ENCODE results near the gene PLP1. TPM values are rescaled to one million over a fixed set of nuclear protein-coding genes. Genes with fewer than 3 reads are reported as not detected.

The PLP1 gene
- polyA plus RNA-seq, 3 donors = not detected

DNA sequence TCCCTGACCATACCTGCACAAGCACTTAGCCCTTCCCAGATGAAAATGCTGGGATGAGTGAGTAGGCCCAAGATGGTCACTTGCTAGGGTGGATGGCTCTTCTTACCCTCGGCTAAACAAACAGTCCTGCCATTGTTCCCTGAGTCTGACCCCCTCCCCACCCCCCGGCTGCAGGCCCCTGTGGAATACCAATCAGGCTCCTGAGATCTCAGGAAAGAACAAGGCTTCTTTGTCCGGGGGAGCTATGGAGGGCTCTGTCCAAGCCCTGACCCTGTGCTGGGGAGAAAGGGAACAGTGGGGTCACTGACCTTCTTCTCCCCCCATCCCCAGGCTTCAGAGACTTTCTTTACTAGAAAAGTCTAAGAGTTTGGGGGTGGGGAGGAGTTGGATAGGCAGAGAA is 6.0 kb downstream of the PLP1 start:
- Histone ChIP-seq H3K27ac (ENCODE audit: low read depth in 1 of 2, low read length in 2 of 2) (no peak overlapping the region), H3K79me2 (ENCODE audit: insufficient read depth, low read length) (no peaks in the 10 kb centered on the region), H3K4me2 (replicated peaks; ENCODE audit: extremely low read depth, low read length, poor library complexity, severe bottlenecking) (no peak overlapping the region), H3K36me3 (replicated peaks in 1 of 2; ENCODE audit: control insufficient read depth in 1 of 2, insufficient read depth in 2 of 2, low read length in 2 of 2) (no peaks in the 10 kb centered on the region), H4K20me1 (ENCODE audit: insufficient read depth, low read length) (no peaks in the 10 kb centered on the region), H3K4me3 (replicated peaks in 1 of 3; ENCODE audit: low read depth in 2 of 3, low read length in 3 of 3) (no peak overlapping the region), H3K4me1 (ENCODE audit: control insufficient read depth in 1 of 2, insufficient read depth in 2 of 2, low read length in 2 of 2) (no peaks in the 10 kb centered on the region), H2AFZ (ENCODE audit: insufficient read depth, low read depth, low read length, poor library complexity, severe bottlenecking) (no peak overlapping the region), H3K9ac (ENCODE audit: insufficient read depth, low read length, poor library complexity, severe bottlenecking) (no peak overlapping the region), H3K27me3 (ENCODE audit: control insufficient read depth in 2 of 2, insufficient read depth in 2 of 2, low read length in 2 of 2) (no peaks in the 10 kb centered on the region), H3K9me3 (replicated peaks in 1 of 2; ENCODE audit: control insufficient read depth in 1 of 2, insufficient read depth in 1 of 2, low read length in 2 of 2) (no peaks in the 10 kb centered on the region)
- Mint-ChIP-seq H3K27me3 (ENCODE audit: low read depth in 3 of 3) (peaks cover 0 to 3% (median 0%) of the 10 kb centered on the region in 3 donors), H3K27ac (no peak overlapping the region), H3K9me3 (no peaks in the 10 kb centered on the region), H3K36me3 (no peaks in the 10 kb centered on the region), H3K4me1 (no peaks in the 10 kb centered on the region), H3K4me3 (no peak overlapping the region)
- intact Hi-C loops (cut with micrococcal nuclease) = no loop called here
- TF ChIP-seq, protein P1, sequence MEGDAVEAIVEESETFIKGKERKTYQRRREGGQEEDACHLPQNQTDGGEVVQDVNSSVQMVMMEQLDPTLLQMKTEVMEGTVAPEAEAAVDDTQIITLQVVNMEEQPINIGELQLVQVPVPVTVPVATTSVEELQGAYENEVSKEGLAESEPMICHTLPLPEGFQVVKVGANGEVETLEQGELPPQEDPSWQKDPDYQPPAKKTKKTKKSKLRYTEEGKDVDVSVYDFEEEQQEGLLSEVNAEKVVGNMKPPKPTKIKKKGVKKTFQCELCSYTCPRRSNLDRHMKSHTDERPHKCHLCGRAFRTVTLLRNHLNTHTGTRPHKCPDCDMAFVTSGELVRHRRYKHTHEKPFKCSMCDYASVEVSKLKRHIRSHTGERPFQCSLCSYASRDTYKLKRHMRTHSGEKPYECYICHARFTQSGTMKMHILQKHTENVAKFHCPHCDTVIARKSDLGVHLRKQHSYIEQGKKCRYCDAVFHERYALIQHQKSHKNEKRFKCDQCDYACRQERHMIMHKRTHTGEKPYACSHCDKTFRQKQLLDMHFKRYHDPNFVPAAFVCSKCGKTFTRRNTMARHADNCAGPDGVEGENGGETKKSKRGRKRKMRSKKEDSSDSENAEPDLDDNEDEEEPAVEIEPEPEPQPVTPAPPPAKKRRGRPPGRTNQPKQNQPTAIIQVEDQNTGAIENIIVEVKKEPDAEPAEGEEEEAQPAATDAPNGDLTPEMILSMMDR (IDR thresholded peaks at IDR 0.05) = no peak
- no CpG with 5 or more reads among the region's 3 CpGs for WGBS (ENCODE audit: insufficient coverage)
- no peak for DNase-seq

DNA sequence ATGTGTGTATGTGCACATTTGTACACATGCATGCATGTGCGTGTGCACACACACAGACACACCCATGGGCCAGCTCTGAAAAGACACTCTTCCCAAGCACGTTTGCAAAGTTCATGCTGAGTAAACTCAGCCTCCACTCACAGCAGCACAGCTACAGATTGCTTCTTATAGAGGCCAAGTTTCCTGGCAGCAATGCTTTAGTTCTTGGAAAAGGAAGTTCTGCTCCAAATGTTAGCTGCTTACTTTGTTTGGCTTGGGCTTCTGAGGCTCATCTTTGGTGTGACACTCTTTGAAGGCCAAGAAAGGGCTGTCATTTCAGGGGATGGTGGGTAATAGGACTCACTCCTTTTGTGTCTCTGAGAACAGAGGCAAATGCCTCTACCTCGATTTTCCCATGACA is 6.6 kb downstream of the PLP1 start:
- no peaks in the 10 kb centered on the region for H3K36me3 ChIP-seq (replicated peaks in 1 of 2; ENCODE audit: control insufficient read depth in 1 of 2, insufficient read depth in 2 of 2, low read length in 2 of 2)
- DNase-seq = no peak
- Mint-ChIP-seq H3K27ac (no peak overlapping the region), H3K9me3 (no peaks in the 10 kb centered on the region), H3K4me3 (no peak overlapping the region), H3K27me3 (ENCODE audit: low read depth in 3 of 3) (peaks cover 0 to 3% (median 0%) of the 10 kb centered on the region in 3 donors), H3K4me1 (no peaks in the 10 kb centered on the region), H3K36me3 (no peaks in the 10 kb centered on the region)
- H3K4me3 ChIP-seq (replicated peaks in 1 of 3; ENCODE audit: low read depth in 2 of 3, low read length in 3 of 3) = no peak overlapping the region
- H3K9ac ChIP-seq (ENCODE audit: insufficient read depth, low read length, poor library complexity, severe bottlenecking) = no peak overlapping the region
- no peaks in the 10 kb centered on the region for H3K9me3 ChIP-seq (replicated peaks in 1 of 2; ENCODE audit: control insufficient read depth in 1 of 2, insufficient read depth in 1 of 2, low read length in 2 of 2)
- intact Hi-C loops (cut with micrococcal nuclease) = no loop called here
- H3K79me2 ChIP-seq (ENCODE audit: insufficient read depth, low read length) = no peaks in the 10 kb centered on the region
- no peaks in the 10 kb centered on the region for H4K20me1 ChIP-seq (ENCODE audit: insufficient read depth, low read length)
- no peak overlapping the region for H3K27ac ChIP-seq (ENCODE audit: low read depth in 1 of 2, low read length in 2 of 2)
- no CpG with 5 or more reads among the region's 3 CpGs for WGBS (ENCODE audit: insufficient coverage)
- H3K27me3 ChIP-seq (ENCODE audit: control insufficient read depth in 2 of 2, insufficient read depth in 2 of 2, low read length in 2 of 2) = no peaks in the 10 kb centered on the region
- H3K4me1 ChIP-seq (ENCODE audit: control insufficient read depth in 1 of 2, insufficient read depth in 2 of 2, low read length in 2 of 2) = no peaks in the 10 kb centered on the region
- H2AFZ ChIP-seq (ENCODE audit: insufficient read depth, low read depth, low read length, poor library complexity, severe bottlenecking) = no peak overlapping the region
- TF ChIP-seq, protein P1 (IDR thresholded peaks at IDR 0.05) = no peak
- H3K4me2 ChIP-seq (replicated peaks; ENCODE audit: extremely low read depth, low read length, poor library complexity, severe bottlenecking) = no peak overlapping the region
